HG02943 (cell line): ENCODE results near the gene GGNBP2.
"Not testable (repeated sequence)": the region's sequence is repeated elsewhere in the genome, so short reads cannot be mapped to it uniquely, and the experiment has no call there.

Source experiments
- ATAC-seq: cut with Tn5 transposase; IDR thresholded peaks from one replicate; pipeline ENCODE4 v1.9.1; 2021; ENCODE audit warnings: mild to moderate bottlenecking, low read depth, moderate library complexity; ENCODE audit not compliant: unreplicated experiment

GGNBP2 gene

GRCh38 chr17:36544307-36545076, at the start of gene GGNBP2:
Gene GGNBP2, plus strand, starts transcription at chr17:36544919. Its CDS starts 806 bp downstream, at chr17:36545725.
- ATAC-seq, result peak; percentile 43

GRCh38 chr17:36495076-36495578, 49.6 kb upstream of the GGNBP2 start:
- ATAC-seq, result no peak

GRCh38 chr17:36496018-36496789, 48.5 kb upstream of the GGNBP2 start:
- no peak for ATAC-seq

- no peak for ATAC-seq
These were observed 46.6 kb upstream of the GGNBP2 start for GRCh38 chr17:36498155-36498554.

GRCh38 chr17:36498560-36499300, 46.0 kb upstream of the GGNBP2 start:
- ATAC-seq, result no peak

GRCh38 chr17:36500745-36501225, 43.9 kb upstream of the GGNBP2 start:
- no peak for ATAC-seq

GRCh38 chr17:36501351-36501750, 43.4 kb upstream of the GGNBP2 start:
- ATAC-seq, result no peak

GRCh38 chr17:36501963-36502362, 42.8 kb upstream of the GGNBP2 start:
- ATAC-seq, result no peak

- no peak for ATAC-seq
These were observed 41.1 kb upstream of the GGNBP2 start for GRCh38 chr17:36503456-36504155.

- ATAC-seq, result no peak
These were observed 40.6 kb upstream of the GGNBP2 start for GRCh38 chr17:36504156-36504545.

- no peak for ATAC-seq
These were observed 39.5 kb upstream of the GGNBP2 start for GRCh38 chr17:36505171-36505570.

- ATAC-seq, result no peak
These were observed 38.4 kb upstream of the GGNBP2 start for GRCh38 chr17:36506249-36506826.

- ATAC-seq, result no peak
These were observed 37.9 kb upstream of the GGNBP2 start for GRCh38 chr17:36506831-36507230.

GRCh38 chr17:36507266-36507665, 37.5 kb upstream of the GGNBP2 start:
- ATAC-seq, result no peak

- not testable (repeated sequence) for ATAC-seq
These were observed 36.3 kb upstream of the GGNBP2 start for GRCh38 chr17:36508439-36508838.

GRCh38 chr17:36509272-36509985, 35.3 kb upstream of the GGNBP2 start:
- no peak for ATAC-seq

- ATAC-seq, result no peak
These were observed 34.1 kb upstream of the GGNBP2 start for GRCh38 chr17:36510636-36511035.

GRCh38 chr17:36511216-36511615, 33.5 kb upstream of the GGNBP2 start:
- no peak for ATAC-seq

- ATAC-seq, result no peak
These were observed 32.1 kb upstream of the GGNBP2 start for GRCh38 chr17:36512641-36513040.
